ENCODE measurements around the gene ADCY1. TPM values are rescaled to one million over a fixed set of nuclear protein-coding genes. Genes with fewer than 3 reads are reported as not detected.

Gene ADCY1
- total RNA-seq, 2 donors from 2014 or later = 1.6 to 6.3 TPM

GRCh38 chr7:45685619-45686240 lies 111.6 kb downstream of the ADCY1 start:
- no peak overlapping the region for H3K27ac Mint-ChIP-seq
- no peak for ATAC-seq (replicated peaks)
- H3K4me3 Mint-ChIP-seq = no peak overlapping the region
- H3K36me3 Mint-ChIP-seq (ENCODE audit: low read depth) = no peaks in the 10 kb centered on the region
- H3K9me3 Mint-ChIP-seq = no peaks in the 10 kb centered on the region
- H3K27me3 Mint-ChIP-seq = peaks cover 20% of the 10 kb centered on the region
- no peaks in the 10 kb centered on the region for H3K4me1 Mint-ChIP-seq

- Mint-ChIP-seq H3K27me3 (peaks cover 14% of the 10 kb centered on the region), H3K36me3 (ENCODE audit: low read depth) (no peaks in the 10 kb centered on the region), H3K4me1 (no peaks in the 10 kb centered on the region), H3K4me3 (no peak overlapping the region), H3K9me3 (no peaks in the 10 kb centered on the region), H3K27ac (no peak overlapping the region)
- no peak for ATAC-seq (replicated peaks)
These were observed 112.4 kb downstream of the ADCY1 start for GRCh38 chr7:45686441-45687184.

GRCh38 chr7:45687185-45687560 lies 113.0 kb downstream of the ADCY1 start:
- H3K9me3 Mint-ChIP-seq = no peaks in the 10 kb centered on the region
- H3K4me1 Mint-ChIP-seq = no peaks in the 10 kb centered on the region
- H3K4me3 Mint-ChIP-seq = no peak overlapping the region
- no peak overlapping the region for H3K27ac Mint-ChIP-seq
- ATAC-seq (replicated peaks) = no peak
- peaks cover 14% of the 10 kb centered on the region for H3K27me3 Mint-ChIP-seq
- H3K36me3 Mint-ChIP-seq (ENCODE audit: low read depth) = no peaks in the 10 kb centered on the region

GRCh38 chr7:45687721-45688120 lies 113.6 kb downstream of the ADCY1 start:
- Mint-ChIP-seq H3K36me3 (ENCODE audit: low read depth) (no peaks in the 10 kb centered on the region), H3K4me1 (no peaks in the 10 kb centered on the region), H3K9me3 (no peaks in the 10 kb centered on the region), H3K4me3 (no peak overlapping the region), H3K27me3 (peaks cover 14% of the 10 kb centered on the region), H3K27ac (no peak overlapping the region)
- no peak for ATAC-seq (replicated peaks)

- no peaks in the 10 kb centered on the region for H3K9me3 Mint-ChIP-seq
- ATAC-seq (replicated peaks) = no peak
- peaks cover 14% of the 10 kb centered on the region for H3K27me3 Mint-ChIP-seq
- no peak overlapping the region for H3K4me3 Mint-ChIP-seq
- H3K4me1 Mint-ChIP-seq = no peaks in the 10 kb centered on the region
- no peaks in the 10 kb centered on the region for H3K36me3 Mint-ChIP-seq (ENCODE audit: low read depth)
- H3K27ac Mint-ChIP-seq = no peak overlapping the region
These were observed 114.2 kb downstream of the ADCY1 start for GRCh38 chr7:45688382-45688781.

- no peak for ATAC-seq (replicated peaks)
- Mint-ChIP-seq H3K36me3 (ENCODE audit: low read depth) (no peaks in the 10 kb centered on the region), H3K9me3 (no peaks in the 10 kb centered on the region), H3K4me3 (no peak overlapping the region), H3K4me1 (no peaks in the 10 kb centered on the region), H3K27me3 (peaks cover 14% of the 10 kb centered on the region), H3K27ac (no peak overlapping the region)
These were observed 115.0 kb downstream of the ADCY1 start for GRCh38 chr7:45689011-45689796.

- no peak for ATAC-seq (replicated peaks)
- no peaks in the 10 kb centered on the region for H3K4me1 Mint-ChIP-seq
- H3K4me3 Mint-ChIP-seq = no peak overlapping the region
- H3K27ac Mint-ChIP-seq = no peak overlapping the region
- H3K27me3 Mint-ChIP-seq = peaks cover 11% of the 10 kb centered on the region
- H3K36me3 Mint-ChIP-seq (ENCODE audit: low read depth) = no peaks in the 10 kb centered on the region
- no peaks in the 10 kb centered on the region for H3K9me3 Mint-ChIP-seq
These were observed 115.9 kb downstream of the ADCY1 start for GRCh38 chr7:45689797-45690761.

- no peaks in the 10 kb centered on the region for H3K4me1 Mint-ChIP-seq
- no peak for ATAC-seq (replicated peaks)
- peaks cover 6% of the 10 kb centered on the region for H3K27me3 Mint-ChIP-seq
- H3K9me3 Mint-ChIP-seq = no peaks in the 10 kb centered on the region
- no peaks in the 10 kb centered on the region for H3K36me3 Mint-ChIP-seq (ENCODE audit: low read depth)
- no peak overlapping the region for H3K4me3 Mint-ChIP-seq
- no peak overlapping the region for H3K27ac Mint-ChIP-seq
These were observed 116.6 kb downstream of the ADCY1 start for GRCh38 chr7:45690762-45691150.

GRCh38 chr7:45691155-45691656 lies 117.0 kb downstream of the ADCY1 start:
- H3K4me1 Mint-ChIP-seq = no peaks in the 10 kb centered on the region
- no peak for ATAC-seq (replicated peaks)
- no peaks in the 10 kb centered on the region for H3K36me3 Mint-ChIP-seq (ENCODE audit: low read depth)
- no peak overlapping the region for H3K27ac Mint-ChIP-seq
- H3K9me3 Mint-ChIP-seq = no peaks in the 10 kb centered on the region
- H3K27me3 Mint-ChIP-seq = peaks cover 6% of the 10 kb centered on the region
- no peak overlapping the region for H3K4me3 Mint-ChIP-seq

- H3K9me3 Mint-ChIP-seq = no peaks in the 10 kb centered on the region
- no peak for ATAC-seq (replicated peaks)
- peaks cover 6% of the 10 kb centered on the region for H3K27me3 Mint-ChIP-seq
- no peak overlapping the region for H3K4me3 Mint-ChIP-seq
- no peak overlapping the region for H3K27ac Mint-ChIP-seq
- H3K4me1 Mint-ChIP-seq = no peaks in the 10 kb centered on the region
- H3K36me3 Mint-ChIP-seq (ENCODE audit: low read depth) = no peaks in the 10 kb centered on the region
These were observed 117.9 kb downstream of the ADCY1 start for GRCh38 chr7:45692031-45692430.

GRCh38 chr7:45695249-45695995 lies 121.3 kb downstream of the ADCY1 start:
- no peak overlapping the region for H3K27ac Mint-ChIP-seq
- no peaks in the 10 kb centered on the region for H3K4me1 Mint-ChIP-seq
- ATAC-seq (replicated peaks) = no peak
- H3K36me3 Mint-ChIP-seq (ENCODE audit: low read depth) = no peaks in the 10 kb centered on the region
- no peaks in the 10 kb centered on the region for H3K9me3 Mint-ChIP-seq
- no peak overlapping the region for H3K4me3 Mint-ChIP-seq
- H3K27me3 Mint-ChIP-seq = no peaks in the 10 kb centered on the region

- Mint-ChIP-seq H3K27ac (no peak overlapping the region), H3K36me3 (ENCODE audit: low read depth) (no peaks in the 10 kb centered on the region), H3K27me3 (peaks cover 6% of the 10 kb centered on the region), H3K9me3 (no peaks in the 10 kb centered on the region), H3K4me1 (no peaks in the 10 kb centered on the region), H3K4me3 (no peak overlapping the region)
- ATAC-seq (replicated peaks) = no peak
These were observed 122.3 kb downstream of the ADCY1 start for GRCh38 chr7:45696476-45696875.

- Mint-ChIP-seq H3K4me1 (no peaks in the 10 kb centered on the region), H3K9me3 (no peaks in the 10 kb centered on the region), H3K27me3 (peaks cover 11% of the 10 kb centered on the region), H3K27ac (no peak overlapping the region), H3K36me3 (ENCODE audit: low read depth) (no peaks in the 10 kb centered on the region), H3K4me3 (no peak overlapping the region)
- no peak for ATAC-seq (replicated peaks)
These were observed 123.5 kb downstream of the ADCY1 start for GRCh38 chr7:45697576-45698136.

Measured in activated T-helper 17 cell treated with anti-CD3 and anti-CD28 coated beads, Interleukin-2, amount 50 U/mL, for 72 hours (primary cell).